Keratinocyte (primary cell): Measurements from ENCODE around the gene FDX1. TPM values are rescaled to one million over a fixed set of nuclear protein-coding genes. Genes with fewer than 3 reads are reported as not detected.

ENCODE experiments used
- DNase-seq: peaks from one replicate; pipeline ENCODE4 v3.0.0-alpha.2; 2011; ENCODE audit warnings: low read depth, missing footprints, low spot score
- FAIRE-seq: peaks from 2 replicates; lab custom pipeline; 2011; peaks lifted over from hg19 to GRCh38; lab: Jason Lieb, UNC
- H2AFZ ChIP-seq: 2 replicates; pipeline ENCODE4 v1.6.0; 2012; ENCODE audit warnings: low read length, control low read depth, inconsistent platforms; ENCODE audit not compliant: control insufficient read depth
- H3K27ac ChIP-seq: 2 replicates; pipeline ENCODE4 v1.5.1; 2011; ENCODE audit warnings: low read length; ENCODE audit not compliant: control insufficient read depth, insufficient read depth
- H3K27me3 ChIP-seq: 3 replicates; pipeline ENCODE4 v1.6.0; 2011; ENCODE audit warnings: low read length; ENCODE audit not compliant: control insufficient read depth, insufficient read depth; ENCODE audit errors: extremely low read depth
- H3K36me3 ChIP-seq, 2 experiments: 2 replicates in 1 of 2; 3 replicates in 1 of 2; pipeline ENCODE4 v1.5.1; 2011; ENCODE audit warnings: low read length in 2 of 2, mild to moderate bottlenecking in 1 of 2; ENCODE audit not compliant: control insufficient read depth in 2 of 2, insufficient read depth in 2 of 2; ENCODE audit errors: extremely low read depth in 1 of 2
- H3K4me1 ChIP-seq: 3 replicates; pipeline ENCODE4 v1.5.1; 2011; ENCODE audit warnings: low read length; ENCODE audit not compliant: control insufficient read depth, insufficient read depth; ENCODE audit errors: extremely low read depth
- H3K4me2 ChIP-seq: 3 replicates; pipeline ENCODE4 v1.6.0; 2011; ENCODE audit warnings: low read depth, low read length; ENCODE audit not compliant: control insufficient read depth, insufficient read depth; ENCODE audit errors: extremely low read depth
- H3K4me3 ChIP-seq, 3 experiments: fragments of 200-600 bp in 1 of 3; sonication (generic) in 1 of 3; 2 replicates in 2 of 3; 3 replicates in 1 of 3; pipeline ENCODE4 v1.5.1; 2011 to 2016; ENCODE audit warnings: low read length in 3 of 3, mild to moderate bottlenecking in 3 of 3, control low read depth in 2 of 3, inconsistent platforms in 1 of 3, low read depth in 1 of 3, mixed read lengths in 1 of 3, mixed run types in 1 of 3, moderate library complexity in 1 of 3; ENCODE audit not compliant: control insufficient read depth in 2 of 3, insufficient read depth in 2 of 3; ENCODE audit errors: extremely low read depth in 1 of 3
- H3K79me2 ChIP-seq: 2 replicates; pipeline ENCODE4 v1.6.0; 2012; ENCODE audit warnings: low read length; ENCODE audit not compliant: control insufficient read depth, insufficient read depth
- H3K9ac ChIP-seq: 3 replicates; pipeline ENCODE4 v1.6.0; 2011; ENCODE audit warnings: low read length; ENCODE audit not compliant: control insufficient read depth, insufficient read depth; ENCODE audit errors: extremely low read depth
- H3K9me1 ChIP-seq: 3 replicates; pipeline ENCODE4 v1.6.0; 2011; ENCODE audit warnings: low read length; ENCODE audit not compliant: control insufficient read depth, insufficient read depth; ENCODE audit errors: extremely low read depth
- H3K9me3 ChIP-seq: 2 replicates; pipeline ENCODE4 v1.5.1; 2012; ENCODE audit warnings: low read depth, low read length; ENCODE audit not compliant: control insufficient read depth
- H4K20me1 ChIP-seq: 3 replicates; pipeline ENCODE4 v1.6.0; 2011; ENCODE audit warnings: low read length; ENCODE audit not compliant: control insufficient read depth, insufficient read depth; ENCODE audit errors: extremely low read depth
- CTCF ChIP-seq, 3 experiments: IDR thresholded peaks in 1 of 3; conservative IDR thresholded peaks in 1 of 3; optimal IDR thresholded peaks in 1 of 3; 2 replicates in 2 of 3; 3 replicates in 1 of 3; pipeline versions ENCODE3 to v1.5.1; 2011; ENCODE audit warnings: low read length in 3 of 3, mild to moderate bottlenecking in 3 of 3, moderate library complexity in 2 of 3, control low read depth in 1 of 3, inconsistent platforms in 1 of 3; ENCODE audit not compliant: insufficient read depth in 2 of 3; ENCODE audit errors: extremely low read depth in 1 of 3
- EZH2 ChIP-seq: IDR thresholded peaks from one replicate; pipeline ENCODE4 v1.6.1; 2012; ENCODE audit warnings: inconsistent platforms, mild to moderate bottlenecking, low read length, moderate library complexity
- dilution Hi-C: fragments of 300-500 bp; cut with MboI; formaldehyde crosslinking; loops from one replicate; pipeline ENCODE4 v1.7.0; 2020; ENCODE audit warnings: low sequenced_read_pairs; ENCODE audit not compliant: extremely low pct_ligation_motif_present
- polyA plus RNA-seq, 5 experiments: library from polyadenylated mRNA; depleted of rRNA in 3 of 5; stranded (reverse) in 3 of 5; stranded (forward) in 1 of 5; unstranded in 1 of 5; fragments of >200 nt; gene quantifications; 1 replicate in 1 of 5; 2 replicates in 3 of 5; 3 replicates in 1 of 5; pipeline versions ENCODE4 v1.2.1 to v1.2.3, GENCODE V29; 2011 to 2012; ENCODE audit warnings: missing spikeins in 2 of 5, low read depth in 1 of 5, low replicate concordance in 1 of 5

The FDX1 gene
- polyA plus RNA-seq, 1 donor (not counting 4 experiments of a cell fraction or from before 2014, with no cell fraction given), result 9.1 TPM

- TF ChIP-seq CTCF (optimal IDR thresholded peaks at IDR 0.05 in 1 of 3, IDR thresholded peaks at IDR 0.05 in 1 of 3, conservative IDR thresholded peaks at IDR 0.05 in 1 of 3; ENCODE audit: extremely low read depth in 1 of 3, insufficient read depth in 2 of 3, low read length in 3 of 3) (no peak), EZH2 (no peak)
- DNase-seq (no peak), FAIRE-seq (no peak)
- Histone ChIP-seq H3K36me3 (no peaks in the 10 kb centered on the region), H3K4me1 (peaks cover 11% of the 10 kb centered on the region), H4K20me1 (no peaks in the 10 kb centered on the region), H2AFZ (no peak overlapping the region), H3K9me1 (no peaks in the 10 kb centered on the region), H3K4me3 (no peak overlapping the region), H3K4me2 (no peak overlapping the region), H3K9me3 (no peaks in the 10 kb centered on the region), H3K9ac (no peak overlapping the region), H3K79me2 (no peaks in the 10 kb centered on the region), H3K27me3 (no peaks in the 10 kb centered on the region), H3K27ac (no peak overlapping the region)
- dilution Hi-C loops, result no loop called here
These were observed 41.0 kb downstream of the FDX1 start for GRCh38 chr11:110470716-110471115.

GRCh38 chr11:110471371-110471770 lies 41.6 kb downstream of the FDX1 start:
- H3K36me3 ChIP-seq, result no peaks in the 10 kb centered on the region
- H3K79me2 ChIP-seq, result no peaks in the 10 kb centered on the region
- H3K4me2 ChIP-seq, result no peak overlapping the region
- H3K27ac ChIP-seq, result no peak overlapping the region
- no peaks in the 10 kb centered on the region for H4K20me1 ChIP-seq
- H3K27me3 ChIP-seq, result no peaks in the 10 kb centered on the region
- TF ChIP-seq EZH2 (no peak), CTCF (optimal IDR thresholded peaks at IDR 0.05 in 1 of 3, IDR thresholded peaks at IDR 0.05 in 1 of 3, conservative IDR thresholded peaks at IDR 0.05 in 1 of 3; ENCODE audit: extremely low read depth in 1 of 3, insufficient read depth in 2 of 3, low read length in 3 of 3) (no peak)
- no peak for FAIRE-seq
- peaks cover 11% of the 10 kb centered on the region for H3K4me1 ChIP-seq
- no peak overlapping the region for H3K9ac ChIP-seq
- dilution Hi-C loops, result no loop called here
- H3K9me1 ChIP-seq, result no peaks in the 10 kb centered on the region
- H3K4me3 ChIP-seq, result no peak overlapping the region
- no peak overlapping the region for H2AFZ ChIP-seq
- no peaks in the 10 kb centered on the region for H3K9me3 ChIP-seq
- no peak for DNase-seq
